ENCODE results near the gene CSNK2A3. TPM values are rescaled to one million over a fixed set of nuclear protein-coding genes. Genes with fewer than 3 reads are reported as not detected.

CSNK2A3 gene
- total RNA-seq (2014; rRNA removed) = 1.5 and 2.0 TPM in 2 replicates
- 1.2 TPM for polyA plus RNA-seq (2012)

DNA sequence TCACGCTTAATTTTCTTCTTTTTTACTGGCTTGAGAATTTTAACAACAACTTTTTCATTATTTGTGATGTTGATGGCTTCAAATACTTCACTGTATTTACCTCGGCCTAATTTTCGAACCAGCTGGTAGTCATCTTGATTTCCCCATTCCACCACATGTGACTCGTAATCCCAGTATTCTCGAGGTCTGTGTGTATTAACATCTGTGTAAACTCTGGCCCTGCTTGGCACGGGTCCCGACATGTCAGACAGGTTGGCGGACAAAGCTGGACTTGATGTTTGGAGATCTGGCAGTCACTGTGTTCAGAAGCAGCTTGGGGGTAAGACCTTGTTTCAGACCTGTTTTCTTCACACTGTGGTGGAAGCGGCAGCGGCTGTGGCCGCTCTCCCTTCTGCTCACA is at the start of gene CSNK2A3:
CSNK2A3 (minus strand) TSS at position 373 of the 400 bp plus-strand sequence; CDS start at position 242, 131 bp downstream.
- DNase-seq (ENCODE audit: low read depth) = peak; percentile 47

DNA sequence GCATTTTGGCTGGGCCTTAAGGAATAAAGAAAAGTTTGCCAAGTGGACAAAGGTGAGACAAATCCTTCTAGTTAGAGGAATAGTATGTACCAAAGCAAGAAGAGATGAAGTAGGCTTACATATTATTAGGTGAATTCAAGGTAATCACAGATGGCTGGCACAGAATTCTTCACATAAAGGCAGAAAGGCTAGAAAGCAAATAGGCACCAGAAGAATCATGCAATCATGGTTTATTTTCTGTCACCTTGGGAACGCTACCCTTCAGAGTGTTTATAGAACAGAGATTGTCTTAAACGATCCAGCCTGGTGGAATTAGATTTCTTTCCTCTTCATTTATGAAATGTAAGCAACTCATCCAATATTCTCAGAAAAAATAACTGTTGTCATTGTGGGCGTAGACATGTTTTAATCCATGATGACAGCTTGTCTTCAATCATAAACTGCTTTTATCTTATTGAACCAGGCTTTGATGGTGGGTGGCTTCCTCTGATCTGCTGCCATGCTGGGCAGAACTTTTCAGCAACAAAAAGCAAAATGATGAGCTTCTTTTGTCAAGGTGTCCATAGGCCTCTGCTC is 49.0 kb upstream of the CSNK2A3 start:
- DNase-seq (ENCODE audit: low read depth) = no peak

DNA sequence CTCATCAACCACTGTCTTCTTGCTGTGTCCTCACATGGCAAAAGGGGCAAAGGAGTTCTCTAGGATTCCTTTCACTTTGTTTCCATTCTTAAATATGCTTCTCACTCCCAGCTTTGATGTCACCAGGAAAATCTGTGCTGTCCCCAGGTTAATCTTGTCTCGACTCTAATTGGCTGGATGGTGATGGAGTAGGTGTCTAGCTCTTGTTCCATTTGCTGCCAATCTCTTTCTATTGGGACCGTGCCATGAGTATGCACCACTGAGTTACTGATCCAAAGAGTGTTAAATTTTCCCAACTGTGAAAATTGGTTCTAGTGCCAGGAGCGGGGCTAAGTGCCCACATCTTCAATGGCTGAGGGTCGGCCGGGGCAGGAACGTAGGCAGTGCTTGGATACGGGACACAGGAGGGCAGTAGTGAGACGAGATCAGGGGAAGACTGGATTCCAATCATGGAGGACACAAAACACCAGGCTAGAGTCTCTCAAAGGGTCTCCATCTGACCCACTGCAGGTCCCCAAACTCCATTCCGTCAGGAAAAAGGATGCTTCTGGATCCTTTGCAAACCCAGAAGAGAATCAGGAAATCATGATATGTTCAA is 47.7 kb upstream of the CSNK2A3 start:
- no peak for DNase-seq (ENCODE audit: low read depth)

DNA sequence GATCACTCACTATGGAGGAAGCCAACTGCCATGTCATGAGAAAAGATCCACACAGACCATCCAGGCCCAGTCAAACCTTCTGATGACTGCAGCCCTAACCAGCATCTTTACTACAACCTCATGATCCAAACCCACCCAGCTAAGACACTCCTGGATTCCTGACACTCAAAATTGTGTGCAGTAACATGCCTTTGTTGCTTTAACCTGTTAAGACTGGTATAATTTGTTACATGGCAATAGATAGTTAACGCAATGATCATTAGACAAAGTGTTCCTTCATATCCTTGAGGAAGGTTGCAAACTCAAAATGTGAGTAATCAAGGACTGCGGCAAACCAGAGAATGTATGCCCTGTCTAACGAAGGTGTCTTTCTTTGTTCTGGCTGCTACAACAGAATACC is 47.1 kb upstream of the CSNK2A3 start:
- no peak for DNase-seq (ENCODE audit: low read depth)

- no peak for DNase-seq (ENCODE audit: low read depth)
Observed at GRCh38 chr11:11397781-11398180, 44.7 kb upstream of the CSNK2A3 start.

- DNase-seq (ENCODE audit: low read depth) = no peak
Observed at GRCh38 chr11:11397036-11397415, 44.0 kb upstream of the CSNK2A3 start.

- peak; percentile 82 for DNase-seq (ENCODE audit: low read depth)
Observed at GRCh38 chr11:11396301-11397035, 43.4 kb upstream of the CSNK2A3 start.

- no peak for DNase-seq (ENCODE audit: low read depth)
Observed at GRCh38 chr11:11395126-11395525, 42.1 kb upstream of the CSNK2A3 start.

DNA sequence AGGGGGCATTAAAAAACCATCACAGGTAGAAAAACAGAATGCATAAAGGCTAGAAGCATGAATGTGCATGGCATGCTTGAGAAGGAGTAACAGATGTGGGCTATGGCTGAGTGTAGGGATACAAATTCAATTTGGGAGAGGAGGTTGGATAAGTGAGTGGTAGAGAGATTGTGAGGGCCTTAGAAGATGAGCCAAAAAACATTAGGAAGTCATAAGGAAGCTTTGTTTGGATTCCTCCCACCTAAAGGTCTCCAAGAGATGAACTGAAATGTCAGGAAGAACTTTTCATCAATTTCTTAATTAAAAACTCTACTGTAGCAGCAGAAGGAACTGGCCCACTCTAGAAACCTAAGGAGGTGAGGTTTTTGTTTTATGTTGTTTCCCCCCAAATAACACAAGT is 41.2 kb upstream of the CSNK2A3 start:
- no peak for DNase-seq (ENCODE audit: low read depth)

- peak; percentile 84 for DNase-seq (ENCODE audit: low read depth)
Observed at GRCh38 chr11:11391796-11392463, 38.9 kb upstream of the CSNK2A3 start.

- DNase-seq (ENCODE audit: low read depth) = no peak
Observed at GRCh38 chr11:11391169-11391568, 38.1 kb upstream of the CSNK2A3 start.

DNA sequence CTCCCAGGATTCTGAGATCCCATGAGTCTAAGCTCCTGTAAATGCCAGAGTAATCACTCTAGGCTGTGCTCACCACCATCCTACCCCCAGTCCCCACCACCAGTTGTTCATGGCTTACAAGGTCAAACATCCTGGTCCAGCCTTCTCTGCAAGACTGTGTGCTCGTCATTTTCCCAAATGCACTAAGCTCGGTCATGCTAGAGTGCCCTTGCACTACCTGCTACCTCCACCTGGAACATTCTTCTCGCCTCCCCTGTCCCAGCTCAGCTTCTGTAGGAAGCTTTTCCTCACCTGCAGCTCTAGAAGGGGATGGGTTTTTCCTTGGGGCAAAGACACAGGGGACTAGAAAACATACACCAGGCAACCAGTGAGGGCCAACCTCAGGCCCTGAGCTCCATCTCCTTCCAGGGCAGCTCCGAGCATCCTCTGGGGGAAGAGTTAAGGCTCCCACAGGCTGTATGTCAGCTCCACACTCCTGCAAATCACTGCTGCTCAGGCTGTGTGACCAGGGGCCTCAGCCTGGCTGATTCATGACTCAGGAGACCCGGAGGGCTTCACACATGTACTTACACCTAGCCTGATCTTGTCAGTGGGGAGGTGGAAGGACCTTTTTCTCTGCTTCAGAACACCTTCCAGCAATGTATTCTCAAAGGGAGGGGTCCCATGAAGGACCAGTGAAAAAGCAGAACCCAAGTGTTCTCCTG is 37.2 kb upstream of the CSNK2A3 start:
- DNase-seq (ENCODE audit: low read depth) = no peak

DNA sequence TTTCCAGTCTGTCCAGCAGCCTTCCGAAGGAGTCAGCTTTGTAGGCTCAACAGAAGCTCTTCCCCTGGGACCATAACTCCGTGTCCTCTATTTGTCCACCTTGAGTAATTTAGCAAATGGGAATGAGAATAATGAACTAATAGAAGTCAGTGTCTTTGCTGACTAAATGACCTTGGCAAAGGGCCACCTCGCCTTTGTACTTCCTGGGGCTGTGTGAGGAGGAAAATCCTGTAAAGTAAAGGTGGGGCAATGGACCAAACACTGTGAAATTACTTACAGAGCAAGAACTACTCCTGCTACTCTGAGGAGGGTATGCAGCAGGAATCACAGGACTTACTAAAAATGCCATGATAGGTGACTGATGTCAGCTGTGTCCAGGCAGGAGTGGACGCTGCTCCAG is 36.2 kb upstream of the CSNK2A3 start:
- no peak for DNase-seq (ENCODE audit: low read depth)

DNA sequence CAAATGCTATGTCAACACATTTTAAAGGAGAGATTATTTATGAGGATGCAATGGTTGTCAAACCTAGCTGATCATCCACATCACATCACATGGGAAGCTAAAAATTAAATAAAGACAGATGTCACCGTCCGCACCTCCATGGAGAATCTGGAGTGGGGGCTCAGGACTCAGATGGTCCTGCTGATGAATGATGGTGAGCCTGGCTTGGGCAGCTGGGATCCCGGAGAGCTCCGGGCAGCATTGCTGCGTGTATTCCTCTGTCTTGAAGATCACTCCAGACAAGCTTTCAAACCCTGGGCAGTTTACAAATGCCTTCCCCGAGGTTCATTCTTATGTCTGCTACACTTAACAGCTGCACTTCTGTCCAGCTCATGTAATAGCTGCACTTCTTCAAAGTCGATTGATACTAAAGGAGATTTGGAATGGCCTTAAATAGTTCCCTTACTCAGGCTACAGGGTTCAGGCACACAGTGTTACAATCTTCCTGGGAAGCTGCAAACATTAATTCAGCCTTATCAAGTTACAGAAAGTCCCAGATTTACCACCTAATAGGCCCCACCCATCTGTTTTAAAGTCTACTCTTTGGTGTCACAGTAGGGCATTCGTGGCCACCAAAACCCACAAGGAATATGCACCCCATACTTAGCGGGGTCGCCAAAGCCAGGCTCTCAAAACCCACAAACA is 34.7 kb upstream of the CSNK2A3 start:
- no peak for DNase-seq (ENCODE audit: low read depth)

- no peak for DNase-seq (ENCODE audit: low read depth)
Observed at GRCh38 chr11:11387207-11387606, 34.2 kb upstream of the CSNK2A3 start.

DNA sequence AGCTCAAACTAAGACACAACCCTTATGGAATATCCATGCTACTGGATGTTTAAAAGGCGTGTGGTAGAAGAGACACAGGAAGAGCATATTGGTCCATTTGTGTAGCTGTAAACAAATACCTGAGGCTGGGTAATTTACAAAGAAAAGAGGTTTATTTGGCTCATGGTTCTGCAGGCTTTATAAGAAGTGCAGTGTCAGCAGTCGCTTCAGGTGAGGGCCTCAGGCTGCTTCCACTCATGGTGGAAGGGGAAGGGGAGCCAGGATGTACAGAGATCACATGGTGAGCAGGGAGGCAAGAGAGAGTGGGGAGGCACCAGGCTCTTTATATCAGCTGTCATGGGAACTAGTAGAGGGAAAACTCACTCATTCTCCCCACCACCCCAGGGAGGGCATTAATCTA is 31.8 kb upstream of the CSNK2A3 start:
- DNase-seq (ENCODE audit: low read depth) = no peak

DNA sequence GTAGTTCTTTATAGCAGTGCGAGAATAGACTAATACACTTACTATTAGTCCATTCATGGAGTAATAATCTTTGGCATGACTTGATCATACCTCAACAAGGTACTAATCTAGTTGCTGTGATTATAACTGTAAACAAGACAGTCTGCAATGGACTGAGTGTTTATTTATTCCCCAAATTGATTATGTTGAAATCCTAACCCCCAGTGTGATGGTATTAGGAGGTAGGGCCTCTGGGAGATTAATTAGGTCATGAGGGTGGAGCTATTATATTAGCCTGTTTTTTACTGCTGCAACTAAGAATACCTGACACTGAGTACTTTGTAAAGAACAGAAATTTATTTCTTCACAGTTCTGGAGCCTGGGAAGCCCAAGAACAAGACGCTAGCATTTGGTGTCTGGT is 30.9 kb upstream of the CSNK2A3 start:
- no peak for DNase-seq (ENCODE audit: low read depth)

- peak; percentile 15 for DNase-seq (ENCODE audit: low read depth)
Observed at GRCh38 chr11:11382858-11383532, 29.9 kb upstream of the CSNK2A3 start.

DNA sequence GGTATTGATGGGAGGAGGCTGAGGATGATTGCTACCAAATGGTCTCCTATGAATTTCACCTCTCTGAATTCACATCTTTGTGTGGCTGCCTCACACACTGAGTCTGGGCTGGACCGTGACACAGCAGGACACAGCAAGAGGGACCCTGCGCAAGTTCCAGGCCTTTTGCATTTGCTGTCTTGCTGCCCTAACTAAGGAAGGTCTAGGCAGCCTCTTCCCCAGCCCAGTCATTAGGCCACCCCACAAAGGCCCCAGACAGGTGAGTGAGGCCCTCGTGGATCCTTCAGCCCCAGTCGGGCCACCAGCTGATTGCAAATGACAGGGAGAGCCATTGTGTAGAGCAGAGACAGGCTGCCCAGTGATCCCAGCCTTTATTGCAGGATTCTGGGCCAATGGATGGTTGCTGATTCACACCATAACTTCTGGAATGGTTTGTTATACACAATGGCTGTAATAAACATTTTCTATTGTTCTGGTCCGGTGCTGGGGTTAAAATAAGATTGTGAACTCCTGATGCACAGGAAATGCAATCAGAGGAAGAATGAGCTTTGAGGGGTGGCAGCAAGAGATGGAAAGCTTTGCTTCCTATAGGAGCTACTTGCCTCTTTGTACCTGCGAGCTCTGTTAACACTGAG is 28.5 kb upstream of the CSNK2A3 start:
- DNase-seq (ENCODE audit: low read depth) = no peak

GRCh38 chr11:11380883-11381282 is 27.8 kb upstream of the CSNK2A3 start:
- no peak for DNase-seq (ENCODE audit: low read depth)

All from LHCN-M2 (cell line).